Trophoblast cell (in vitro differentiated cells and primary cell): ENCODE measurements around the gene HACE1.
"Not testable (repeated sequence)": the region's sequence is repeated elsewhere in the genome, so short reads cannot be mapped to it uniquely, and the experiment has no call there.

Experiments used
- DNase-seq, 2 donors: peaks; one replicate each; pipeline ENCODE4 v3.0.0-alpha.2; 2016
- H2AFZ ChIP-seq: 2 replicates; pipeline ENCODE4 v1.6.1; 2013; ENCODE audit warnings: low read length, moderate library complexity, mild to moderate bottlenecking; ENCODE audit not compliant: insufficient read depth, poor library complexity
- H2AK5ac ChIP-seq: 2 replicates; pipeline ENCODE4 v1.6.1; 2013; ENCODE audit warnings: mild to moderate bottlenecking, low read length
- H2BK120ac ChIP-seq: 2 replicates; pipeline ENCODE4 v1.6.1; 2013; ENCODE audit warnings: low read length, mild to moderate bottlenecking, moderate library complexity; ENCODE audit not compliant: insufficient read depth, poor library complexity
- H2BK12ac ChIP-seq: 2 replicates; pipeline ENCODE4 v1.6.1; 2013; ENCODE audit warnings: mild to moderate bottlenecking, low read length, moderate library complexity
- H2BK5ac ChIP-seq: 2 replicates; pipeline ENCODE4 v1.6.1; 2013; ENCODE audit warnings: low read length, low read depth, moderate library complexity, mild to moderate bottlenecking; ENCODE audit not compliant: poor library complexity
- H3K14ac ChIP-seq: 2 replicates; pipeline ENCODE4 v1.6.1; 2013; ENCODE audit warnings: mild to moderate bottlenecking, low read length
- H3K18ac ChIP-seq: 2 replicates; pipeline ENCODE4 v1.6.1; 2013; ENCODE audit warnings: mild to moderate bottlenecking, low read length
- H3K23ac ChIP-seq: 2 replicates; pipeline ENCODE4 v1.6.1; 2013; ENCODE audit warnings: low read length
- H3K27ac ChIP-seq: 2 replicates; pipeline ENCODE4 v1.5.1; 2013; ENCODE audit warnings: low read depth, mild to moderate bottlenecking, inconsistent platforms, low read length, moderate library complexity
- H3K27me3 ChIP-seq: 2 replicates; pipeline ENCODE4 v1.6.1; 2013; ENCODE audit warnings: inconsistent platforms, mild to moderate bottlenecking, low read length, moderate library complexity; ENCODE audit not compliant: insufficient read depth
- H3K36me3 ChIP-seq, 2 experiments: 1 replicate in 1 of 2; 2 replicates in 1 of 2; pipeline ENCODE4 v1.6.1; 2013; ENCODE audit warnings: low read length in 2 of 2, mild to moderate bottlenecking in 2 of 2, moderate library complexity in 1 of 2; ENCODE audit not compliant: insufficient read depth in 2 of 2, control insufficient read depth in 1 of 2
- H3K4ac ChIP-seq: 2 replicates; pipeline ENCODE4 v1.6.1; 2013; ENCODE audit warnings: low read depth, mild to moderate bottlenecking, low read length, moderate library complexity
- H3K4me1 ChIP-seq, 2 experiments: 1 replicate in 1 of 2; 2 replicates in 1 of 2; pipeline ENCODE4 v1.6.1; 2013; ENCODE audit warnings: low read length in 2 of 2, mild to moderate bottlenecking in 2 of 2, moderate library complexity in 1 of 2; ENCODE audit not compliant: insufficient read depth in 2 of 2, control insufficient read depth in 1 of 2
- H3K4me2 ChIP-seq: 2 replicates; pipeline ENCODE4 v1.6.1; 2013; ENCODE audit warnings: inconsistent platforms, mild to moderate bottlenecking, low read length, moderate library complexity
- H3K4me3 ChIP-seq: 2 replicates; pipeline ENCODE4 v1.5.1; 2013; ENCODE audit warnings: mild to moderate bottlenecking, low read depth, low read length, inconsistent platforms
- H3K79me1 ChIP-seq: one replicate; pipeline ENCODE4 v1.6.1; 2013; ENCODE audit warnings: low read length
- H3K79me2 ChIP-seq: 2 replicates; pipeline ENCODE4 v1.6.1; 2013; ENCODE audit warnings: low read length, mild to moderate bottlenecking; ENCODE audit not compliant: control insufficient read depth, insufficient read depth, poor library complexity
- H3K9ac ChIP-seq: 2 replicates; pipeline ENCODE4 v1.6.1; 2013; ENCODE audit warnings: mild to moderate bottlenecking, low read length
- H3K9me3 ChIP-seq: 2 replicates; pipeline ENCODE4 v1.6.1; 2013; ENCODE audit warnings: low read depth, mild to moderate bottlenecking, control low read depth, inconsistent platforms, low read length; ENCODE audit not compliant: insufficient read depth
- H4K12ac ChIP-seq: 2 replicates; pipeline ENCODE4 v1.6.1; 2013; ENCODE audit warnings: low read depth, mild to moderate bottlenecking, low read length, moderate library complexity
- H4K8ac ChIP-seq: 2 replicates; pipeline ENCODE4 v1.6.1; 2013; ENCODE audit warnings: low read depth, mild to moderate bottlenecking, low read length, moderate library complexity
- H4K91ac ChIP-seq: one replicate; pipeline ENCODE4 v1.6.1; 2013; ENCODE audit warnings: low read depth, mild to moderate bottlenecking, low read length, moderate library complexity
- WGBS: extraction: QIAGEN DNeasy Blood & Tissue Kit; methylation state at CpG from one replicate; pipeline ENCODE4 v1.1.7; 2013; ENCODE audit warnings: missing lambda C conversion rate; ENCODE audit not compliant: insufficient read length, insufficient coverage; ENCODE audit errors: extremely low coverage; 5-methylcytosine and 5-hydroxymethylcytosine counted together

The HACE1 gene

DNA sequence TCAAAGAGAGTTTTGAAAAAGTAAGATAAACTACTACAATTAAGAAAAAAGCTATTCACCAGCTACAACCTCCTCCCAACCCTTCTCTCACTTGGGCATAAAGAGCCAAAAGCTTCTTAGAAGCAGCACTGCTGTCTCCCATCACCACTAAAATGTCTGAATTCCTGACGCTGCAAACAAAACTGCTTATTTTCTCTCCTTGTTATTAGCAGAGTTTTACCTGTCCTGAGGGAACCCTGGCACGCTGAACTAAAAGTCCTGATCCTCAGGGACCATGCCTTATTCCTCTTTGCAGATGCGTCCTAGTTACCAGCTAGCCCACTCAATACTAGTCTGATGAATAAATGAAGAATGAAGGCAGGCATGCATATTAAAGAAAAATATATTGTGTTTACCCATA, 1.1 kb downstream of the HACE1 start:
- Histone ChIP-seq H3K23ac (no peak overlapping the region), H4K8ac (no peak overlapping the region), H2AK5ac (no peak overlapping the region), H3K27me3 (no peaks in the 10 kb centered on the region), H3K4ac (no peak overlapping the region), H3K18ac (no peak overlapping the region), H3K27ac (no peak overlapping the region), H2BK12ac (peak overlapping the region; percentile 50), H3K4me1 (peaks cover 0 to 2% of the 10 kb centered on the region in 2 experiments), H3K79me2 (peaks cover 5% of the 10 kb centered on the region), H3K4me2 (peak overlapping the region; percentile 94), H2BK120ac (no peak overlapping the region), H4K91ac (no peak overlapping the region), H2AFZ (peak overlapping the region; percentile 37), H2BK5ac (no peak overlapping the region), H3K36me3 (peaks cover 0 to 3% of the 10 kb centered on the region in 2 experiments), H4K12ac (no peak overlapping the region), H3K9me3 (no peaks in the 10 kb centered on the region), H3K9ac (no peak overlapping the region), H3K14ac (no peak overlapping the region), H3K79me1 (peaks cover 5% of the 10 kb centered on the region), H3K4me3 (no peak overlapping the region)
- WGBS: no CpG with 5 or more reads among the region's 3 CpGs
- DNase-seq: peak in 1 of 2 donors; percentile 20

DNA sequence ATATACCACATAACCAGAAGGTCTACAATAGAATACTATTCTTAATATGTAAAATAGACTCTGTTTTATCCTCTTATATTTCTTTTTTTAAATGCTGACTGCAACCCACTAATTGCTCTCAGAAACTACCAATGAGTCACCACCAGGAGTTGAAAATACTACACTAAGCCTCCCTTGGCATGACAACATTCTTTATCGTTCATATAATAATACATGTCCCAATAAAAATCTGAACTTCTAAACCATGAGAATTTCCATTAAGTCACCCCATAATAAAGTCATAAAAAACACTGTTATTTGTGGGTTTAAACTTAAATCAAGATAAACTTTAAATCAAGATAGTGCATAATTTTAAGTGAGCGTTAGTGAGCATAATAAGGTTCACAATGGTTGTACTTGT, 4.2 kb downstream of the HACE1 start:
- H3K27me3 ChIP-seq: no peaks in the 10 kb centered on the region
- H2BK12ac ChIP-seq: no peak overlapping the region
- no peak overlapping the region for H3K4ac ChIP-seq
- H2AK5ac ChIP-seq: no peak overlapping the region
- no CpG with 5 or more reads among the region's 2 CpGs for WGBS
- H2AFZ ChIP-seq: no peak overlapping the region
- H3K18ac ChIP-seq: no peak overlapping the region
- no peak overlapping the region for H4K8ac ChIP-seq
- no peaks in the 10 kb centered on the region for H3K9me3 ChIP-seq
- peaks cover 5% of the 10 kb centered on the region for H3K79me2 ChIP-seq
- no peak overlapping the region for H4K12ac ChIP-seq
- no peak overlapping the region for H3K23ac ChIP-seq
- H3K36me3 ChIP-seq: peaks cover 1 to 3% of the 10 kb centered on the region in 2 experiments
- no peak overlapping the region for H3K4me3 ChIP-seq
- H3K27ac ChIP-seq: no peak overlapping the region
- H3K4me2 ChIP-seq: no peak overlapping the region
- peaks cover 5% of the 10 kb centered on the region for H3K79me1 ChIP-seq
- H2BK5ac ChIP-seq: no peak overlapping the region
- H4K91ac ChIP-seq: no peak overlapping the region
- H2BK120ac ChIP-seq: no peak overlapping the region
- H3K9ac ChIP-seq: no peak overlapping the region
- H3K4me1 ChIP-seq: peaks cover 0 to 2% of the 10 kb centered on the region in 2 experiments
- peak in 1 of 2 donors; percentile 6 for DNase-seq
- H3K14ac ChIP-seq: no peak overlapping the region

DNA sequence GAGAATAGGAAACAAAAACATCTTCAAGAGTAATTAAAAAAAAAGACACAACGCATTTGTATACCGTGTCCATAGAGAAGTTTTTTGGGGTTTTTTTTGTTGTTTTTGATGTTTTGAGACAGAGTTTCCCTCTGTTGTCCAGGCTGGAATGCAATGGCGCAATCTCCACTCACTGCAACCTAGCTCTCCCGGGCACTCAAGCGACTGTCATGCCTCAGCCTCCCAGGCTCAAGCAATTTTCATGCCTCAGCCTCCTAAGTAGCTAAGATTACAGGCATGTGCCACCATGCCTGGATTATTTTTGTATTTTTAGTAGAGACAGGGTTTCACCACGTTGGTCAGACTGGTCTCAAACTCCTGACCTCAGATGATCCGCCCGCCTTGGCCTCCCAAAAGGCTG, 12.0 kb downstream of the HACE1 start:
- not testable (repeated sequence) for H2AK5ac ChIP-seq, H3K79me1 ChIP-seq

DNA sequence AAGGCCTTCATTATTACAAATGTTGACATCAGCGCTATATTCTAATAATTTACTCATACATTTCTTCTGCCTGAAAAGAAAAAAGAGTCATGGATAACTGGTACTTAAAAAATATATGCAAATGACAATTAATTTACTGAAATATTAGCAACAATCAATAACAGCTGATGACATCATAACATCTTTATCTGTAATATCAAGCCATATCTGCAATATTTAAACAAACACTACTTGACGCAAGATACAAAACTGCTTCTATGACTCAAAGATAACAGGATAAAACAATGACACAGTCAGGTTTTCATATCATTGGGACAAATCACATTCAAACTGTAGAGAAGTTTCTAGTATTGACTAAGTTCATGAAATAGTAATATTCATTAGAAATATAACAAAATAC, 16.5 kb downstream of the HACE1 start:
- H3K79me2 ChIP-seq: no peaks in the 10 kb centered on the region
- no peak overlapping the region for H4K8ac ChIP-seq
- WGBS: no CpG with 5 or more reads among the region's 2 CpGs

More for the DNA sequence above, 12.0 kb downstream of the HACE1 start:
- H3K27ac ChIP-seq, H4K91ac ChIP-seq, H4K12ac ChIP-seq, H3K27me3 ChIP-seq, H3K4me2 ChIP-seq, H3K9ac ChIP-seq, H4K8ac ChIP-seq, H3K23ac ChIP-seq, H2BK5ac ChIP-seq, H3K14ac ChIP-seq, H2BK12ac ChIP-seq, H3K4me3 ChIP-seq, H3K79me2 ChIP-seq, H2BK120ac ChIP-seq, H3K18ac ChIP-seq, H3K9me3 ChIP-seq, H2AFZ ChIP-seq, H3K4ac ChIP-seq, H3K4me1 ChIP-seq: not testable (repeated sequence)
- peak; percentile 61 to 73 for DNase-seq
- H3K36me3 ChIP-seq: peaks cover 1 to 11% of the 10 kb centered on the region in 2 experiments
- no CpG with 5 or more reads among the region's 8 CpGs for WGBS

More for the DNA sequence above, 16.5 kb downstream of the HACE1 start:
- Histone ChIP-seq H2BK12ac (no peak overlapping the region), H4K12ac (no peak overlapping the region), H3K79me1 (no peaks in the 10 kb centered on the region), H2AFZ (no peak overlapping the region), H3K9me3 (no peaks in the 10 kb centered on the region), H3K36me3 (peaks cover 0 to 4% of the 10 kb centered on the region in 2 experiments), H3K4me3 (no peak overlapping the region), H2AK5ac (no peak overlapping the region), H3K27ac (no peak overlapping the region), H4K91ac (no peak overlapping the region), H3K18ac (no peak overlapping the region), H3K9ac (no peak overlapping the region), H2BK120ac (no peak overlapping the region), H2BK5ac (no peak overlapping the region), H3K4ac (no peak overlapping the region), H3K14ac (no peak overlapping the region), H3K4me2 (no peak overlapping the region), H3K27me3 (no peaks in the 10 kb centered on the region), H3K4me1 (no peaks in the 10 kb centered on the region), H3K23ac (no peak overlapping the region)
- no peak for DNase-seq
